H1 (cell line): Measurements from ENCODE around the gene HDHD5. TPM values are rescaled to one million over a fixed set of nuclear protein-coding genes. Genes with fewer than 3 reads are reported as not detected.

ENCODE experiments used
- CTCF ChIA-PET: fragments of 300-600 bp; sonication (Branson Sonifier 250); formaldehyde crosslinking; loops from one replicate; lab custom pipeline; 2021; ENCODE audit not compliant: partially characterized antibody; lab: Charles Lee
- POLR2A ChIA-PET: fragments of 300-600 bp; sonication (Branson Sonifier 250); formaldehyde crosslinking; loops from one replicate; lab custom pipeline; 2021; ENCODE audit warnings: inconsistent platforms; ENCODE audit not compliant: partially characterized antibody; lab: Charles Lee
- DNase-seq, 2 experiments: peaks; one replicate each; pipeline versions ENCODE4 v3.0.0 to v3.0.0-alpha.2; 2010 to 2022; ENCODE audit warnings: low spot score in 2 of 2, low read depth in 1 of 2, mixed read lengths in 1 of 2
- FAIRE-seq: peaks from 2 replicates; lab custom pipeline; 2011; peaks lifted over from hg19 to GRCh38; lab: Jason Lieb, UNC
- H2AFZ ChIP-seq: 2 replicates; pipeline ENCODE4 v1.8.1; 2012; ENCODE audit warnings: low read length, inconsistent platforms
- H2AK5ac ChIP-seq: 2 replicates; pipeline ENCODE4 v1.6.1; 2013; ENCODE audit warnings: low read depth, low read length
- H2BK120ac ChIP-seq: replicated peaks from 2 replicates; pipeline ENCODE3; 2013; ENCODE audit warnings: low read depth, low read length, inconsistent platforms
- H2BK12ac ChIP-seq: 2 replicates; pipeline ENCODE4 v1.6.1; 2013; ENCODE audit warnings: low read depth, low read length
- H2BK15ac ChIP-seq: 2 replicates; pipeline ENCODE4 v1.6.1; 2013; ENCODE audit warnings: low read length
- H2BK20ac ChIP-seq: 2 replicates; pipeline ENCODE4 v1.6.1; 2013; ENCODE audit warnings: low read length
- H2BK5ac ChIP-seq: 2 replicates; pipeline ENCODE4 v1.6.1; 2013; ENCODE audit warnings: low read depth, low read length
- H3K14ac ChIP-seq: 2 replicates; pipeline ENCODE4 v1.6.1; 2013; ENCODE audit warnings: inconsistent platforms; ENCODE audit not compliant: insufficient read length
- H3K18ac ChIP-seq: 2 replicates; pipeline ENCODE4 v1.6.1; 2013; ENCODE audit warnings: low read length; ENCODE audit errors: extremely low read depth
- H3K23ac ChIP-seq: 2 replicates; pipeline ENCODE4 v1.6.1; 2013; ENCODE audit warnings: inconsistent platforms; ENCODE audit not compliant: insufficient read length
- H3K23me2 ChIP-seq: 2 replicates; pipeline ENCODE4 v1.6.1; 2013; ENCODE audit warnings: low read depth, low read length
- H3K27ac ChIP-seq: 2 replicates; pipeline ENCODE4 v1.6.1; 2011; ENCODE audit warnings: low read depth, low read length, inconsistent platforms
- H3K27me3 ChIP-seq, 4 experiments: replicated peaks in 1 of 4; 1 replicate in 1 of 4; 2 replicates in 3 of 4; pipeline versions ENCODE4 v1.6.1 to v1.8.1; 2011 to 2013; ENCODE audit warnings: low read length in 3 of 4, mild to moderate bottlenecking in 3 of 4, inconsistent platforms in 2 of 4, mixed read lengths in 2 of 4, moderate library complexity in 1 of 4; ENCODE audit not compliant: control insufficient read depth in 3 of 4, insufficient read depth in 3 of 4; ENCODE audit errors: extremely low read depth in 1 of 4
- H3K36me3 ChIP-seq, 4 experiments: 2 replicates each; pipeline versions ENCODE4 v1.6.1 to v1.8.1; 2011 to 2013; ENCODE audit warnings: mild to moderate bottlenecking in 4 of 4, low read length in 3 of 4, moderate library complexity in 2 of 4, control low read depth in 1 of 4, inconsistent platforms in 1 of 4; ENCODE audit not compliant: insufficient read depth in 4 of 4, control insufficient read depth in 2 of 4
- H3K4ac ChIP-seq: replicated peaks from 2 replicates; pipeline ENCODE3; 2013; ENCODE audit warnings: low read length, low read depth, mixed read lengths, inconsistent platforms; ENCODE audit not compliant: insufficient read length
- H3K4me1 ChIP-seq, 4 experiments: replicated peaks in 1 of 4; 1 replicate in 1 of 4; 2 replicates in 3 of 4; pipeline versions ENCODE4 v1.6.1 to v1.8.1; 2011 to 2013; ENCODE audit warnings: low read length in 3 of 4, inconsistent platforms in 2 of 4, mixed read lengths in 1 of 4; ENCODE audit not compliant: insufficient read depth in 4 of 4, control insufficient read depth in 3 of 4
- H3K4me2 ChIP-seq, 2 experiments: 2 replicates each; pipeline versions ENCODE4 v1.6.1 to v1.8.1; 2011 to 2013; ENCODE audit warnings: low read depth in 2 of 2, low read length in 2 of 2, control low read depth in 1 of 2, inconsistent platforms in 1 of 2, mild to moderate bottlenecking in 1 of 2; ENCODE audit not compliant: insufficient read depth in 1 of 2
- H3K4me3 ChIP-seq, 4 experiments: fragments of 200-600, 300-600 bp in 1 of 4; sonication (generic), shearing (Covaris generic), sonication (Bioruptor Twin) in 1 of 4; 2 replicates each; pipeline versions ENCODE4 v1.5.1 to v1.8.1; 2011 to 2016; ENCODE audit warnings: low read length in 4 of 4, low read depth in 3 of 4, control low read depth in 2 of 4, inconsistent platforms in 2 of 4, mild to moderate bottlenecking in 2 of 4, mixed read lengths in 1 of 4, moderate library complexity in 1 of 4; ENCODE audit not compliant: insufficient read depth in 2 of 4; ENCODE audit errors: extremely low read depth in 1 of 4
- H3K56ac ChIP-seq: replicated peaks from 2 replicates; pipeline ENCODE3; 2013; ENCODE audit warnings: low read depth, mild to moderate bottlenecking, mixed read lengths, low read length, inconsistent platforms; ENCODE audit not compliant: insufficient read length
- H3K79me1 ChIP-seq: 2 replicates; pipeline ENCODE4 v1.6.1; 2013; ENCODE audit warnings: low read depth, low read length, control low read depth
- H3K79me2 ChIP-seq, 2 experiments: 2 replicates each; pipeline versions ENCODE4 v1.6.1 to v1.8.1; 2012 to 2013; ENCODE audit warnings: low read length in 2 of 2, mild to moderate bottlenecking in 2 of 2, inconsistent platforms in 1 of 2; ENCODE audit not compliant: insufficient read depth in 2 of 2, control insufficient read depth in 1 of 2
- H3K9ac ChIP-seq, 4 experiments: replicated peaks in 1 of 4; 1 replicate in 1 of 4; 2 replicates in 3 of 4; pipeline versions ENCODE4 v1.6.1 to v1.8.1; 2011 to 2013; ENCODE audit warnings: low read depth in 3 of 4, low read length in 3 of 4, control low read depth in 2 of 4, mild to moderate bottlenecking in 2 of 4, moderate library complexity in 2 of 4, inconsistent platforms in 1 of 4; ENCODE audit errors: extremely low read depth in 1 of 4
- H3K9me3 ChIP-seq, 2 experiments: 2 replicates each; pipeline versions ENCODE4 v1.6.1 to v1.8.1; 2012 to 2013; ENCODE audit warnings: mild to moderate bottlenecking in 2 of 2, moderate library complexity in 2 of 2, control low read depth in 1 of 2, inconsistent platforms in 1 of 2, low read depth in 1 of 2, low read length in 1 of 2, mixed read lengths in 1 of 2; ENCODE audit not compliant: insufficient read depth in 2 of 2
- H4K20me1 ChIP-seq, 2 experiments: replicated peaks in 1 of 2; 2 replicates each; pipeline versions ENCODE3 to v1.8.1; 2011 to 2013; ENCODE audit warnings: inconsistent platforms in 2 of 2, low read length in 2 of 2, mild to moderate bottlenecking in 1 of 2; ENCODE audit not compliant: insufficient read depth in 2 of 2, control insufficient read depth in 1 of 2
- H4K5ac ChIP-seq: 2 replicates; pipeline ENCODE4 v1.6.1; 2013; ENCODE audit warnings: low read length, low read depth, mixed read lengths, inconsistent platforms; ENCODE audit not compliant: insufficient read length
- H4K8ac ChIP-seq: 2 replicates; pipeline ENCODE4 v1.8.0; 2013; ENCODE audit warnings: mild to moderate bottlenecking, moderate library complexity, low read length, inconsistent platforms; ENCODE audit not compliant: insufficient read depth; ENCODE audit errors: extremely low read depth
- H4K91ac ChIP-seq: replicated peaks from 2 replicates; pipeline ENCODE3; 2013; ENCODE audit warnings: low read length, mixed read lengths, inconsistent platforms; ENCODE audit not compliant: insufficient read length
- BCL11A ChIP-seq, 2 experiments: IDR thresholded peaks; one replicate each; pipeline ENCODE4 v1.6.1; 2011; ENCODE audit warnings: low read depth in 2 of 2, low read length in 2 of 2, mild to moderate bottlenecking in 2 of 2
- BRCA1 ChIP-seq: IDR thresholded peaks from 2 replicates; pipeline ENCODE4 v1.6.1; 2012; ENCODE audit warnings: low read depth, low read length, improper control_type of control experiment
- CHD2 ChIP-seq: IDR thresholded peaks from 2 replicates; pipeline ENCODE4 v1.6.1; 2012; ENCODE audit warnings: low read length, improper control_type of control experiment
- EGR1 ChIP-seq: IDR thresholded peaks from 2 replicates; pipeline ENCODE4 v1.6.1; 2011; ENCODE audit warnings: low read depth, low read length, borderline replicate concordance
- SIRT6 ChIP-seq: IDR thresholded peaks from one replicate; pipeline ENCODE4 v1.7.1; 2012; ENCODE audit warnings: low read length, inconsistent platforms
- TAF7 ChIP-seq: optimal IDR thresholded peaks from 2 replicates; pipeline ENCODE3; 2011; ENCODE audit warnings: low read depth, mild to moderate bottlenecking, inconsistent platforms, low read length, moderate library complexity, borderline replicate concordance
- WGBS, 2 experiments: shearing (Covaris generic) in 1 of 2; methylation state at CpG; one replicate each; pipeline versions ENCODE4 v1.1.6 to v1.1.7; 2013 to 2015; ENCODE audit warnings: low lambda C conversion rate in 2 of 2, mixed read lengths in 2 of 2, inconsistent platforms in 1 of 2, low coverage in 1 of 2, missing lambda C conversion rate in 1 of 2; ENCODE audit not compliant: insufficient replicate concordance in 2 of 2, insufficient coverage in 1 of 2, insufficient read length in 1 of 2; ENCODE audit errors: extremely low coverage in 1 of 2, missing lambda C conversion rate in 1 of 2; 5-methylcytosine and 5-hydroxymethylcytosine counted together
- polyA plus RNA-seq, 7 experiments: library from polyadenylated mRNA; depleted of rRNA in 3 of 7; stranded (reverse) in 5 of 7; unstranded in 2 of 7; fragments of >200 nt in 5 of 7; fragments of 200-250 nt in 2 of 7; gene quantifications; 1 replicate in 5 of 7; 2 replicates in 1 of 7; 4 replicates in 1 of 7; pipeline versions ENCODE4 v1.2.1 to v1.2.3, GENCODE V29; 2011 to 2013; ENCODE audit warnings: missing spikeins in 2 of 7, mixed read lengths in 2 of 7
- total RNA-seq: library from RNA; stranded (reverse); fragmentation: NEBNext Ultra II Directional; extraction: Animal tissue kit (Norgen Biotek cat#: 25700); gene quantifications from 2 replicates; pipeline ENCODE4 v1.2.1, GENCODE V29; 2021

The HDHD5 gene
- total and polyA plus RNA-seq, 2 of the 8 experiments (the other 6 are each of a cell fraction or from before 2014, with no cell fraction given), result 68.3 to 123 TPM

GRCh38 chr22:17140826-17141766 lies 18.0 kb downstream of the HDHD5 start:
- Histone ChIP-seq H4K5ac (no peak overlapping the region), H3K23ac (no peak overlapping the region), H2BK12ac (no peak overlapping the region), H4K20me1 (peaks cover 2 to 17% of the 10 kb centered on the region in 2 experiments), H3K27ac (no peak overlapping the region), H3K56ac (no peak overlapping the region), H3K14ac (no peak overlapping the region), H3K79me2 (peaks cover 0 to 3% of the 10 kb centered on the region in 2 experiments; a peak in 1 of 4 replicates), H3K23me2 (no peaks in the 10 kb centered on the region), H2AFZ (no peak overlapping the region), H3K27me3 (no peaks in the 10 kb centered on the region), H2BK20ac (no peak overlapping the region), H2BK15ac (no peak overlapping the region), H2AK5ac (no peak overlapping the region), H3K18ac (no peak overlapping the region), H3K36me3 (peaks cover 10 to 53% (median 28%) of the 10 kb centered on the region in 4 experiments; a peak in 6 of 8 replicates), H2BK5ac (no peak overlapping the region), H3K9me3 (no peaks in the 10 kb centered on the region), H3K9ac (no peak overlapping the region), H2BK120ac (no peak overlapping the region), H4K8ac (no peak overlapping the region; the same call in 1 of the 2 replicates), H3K4me3 (no peak overlapping the region), H3K4me2 (no peak overlapping the region), H3K79me1 (peaks cover 12% of the 10 kb centered on the region), H3K4ac (no peak overlapping the region), H3K4me1 (no peaks in the 10 kb centered on the region), H4K91ac (no peak overlapping the region)
- CTCF ChIA-PET, result interaction anchor here (0.8 to 1.6 kb wide), 4 partner anchors 10 to 361 kb away, joined by 3 to 5 read pairs (median 4); no protein-coding TSS in a partner anchor
- POLR2A ChIA-PET, result interaction anchor here (0.6 kb wide), 1 partner anchor 36 kb away, joined by 4 read pairs; no protein-coding TSS in a partner anchor
- no peak for DNase-seq
- 93% methylated on average over 9 of the region's 9 CpGs; no CpG with 5 or more reads in 1 of the 2 experiments for WGBS, 2 experiments
- FAIRE-seq, result no peak
- TF ChIP-seq CHD2 (no peak), BRCA1 (no peak), SIRT6 (no peak), EGR1 (no peak), TAF7 (no peak), BCL11A (IDR thresholded peaks at IDR 0.05; ENCODE audit: low read depth in 2 of 2, low read length in 2 of 2) (no peak)
